H1 (cell line): ENCODE data around the gene MEF2D. TPM values are rescaled to one million over a fixed set of nuclear protein-coding genes. Genes with fewer than 3 reads are reported as not detected.

ENCODE experiments used
- CTCF ChIA-PET: fragments of 300-600 bp; sonication (Branson Sonifier 250); formaldehyde crosslinking; loops from one replicate; lab custom pipeline; 2021; ENCODE audit not compliant: partially characterized antibody; lab: Charles Lee
- POLR2A ChIA-PET: fragments of 300-600 bp; sonication (Branson Sonifier 250); formaldehyde crosslinking; loops from one replicate; lab custom pipeline; 2021; ENCODE audit warnings: inconsistent platforms; ENCODE audit not compliant: partially characterized antibody; lab: Charles Lee
- DNase-seq, 2 experiments: peaks; one replicate each; pipeline versions ENCODE4 v3.0.0 to v3.0.0-alpha.2; 2010 to 2022; ENCODE audit warnings: low spot score in 2 of 2, low read depth in 1 of 2, mixed read lengths in 1 of 2
- FAIRE-seq: peaks from 2 replicates; lab custom pipeline; 2011; peaks lifted over from hg19 to GRCh38; lab: Jason Lieb, UNC
- H2AFZ ChIP-seq: 2 replicates; pipeline ENCODE4 v1.8.1; 2012; ENCODE audit warnings: low read length, inconsistent platforms
- H2AK5ac ChIP-seq: 2 replicates; pipeline ENCODE4 v1.6.1; 2013; ENCODE audit warnings: low read depth, low read length
- H2BK120ac ChIP-seq: replicated peaks from 2 replicates; pipeline ENCODE3; 2013; ENCODE audit warnings: low read depth, low read length, inconsistent platforms
- H2BK12ac ChIP-seq: 2 replicates; pipeline ENCODE4 v1.6.1; 2013; ENCODE audit warnings: low read depth, low read length
- H2BK15ac ChIP-seq: 2 replicates; pipeline ENCODE4 v1.6.1; 2013; ENCODE audit warnings: low read length
- H2BK20ac ChIP-seq: 2 replicates; pipeline ENCODE4 v1.6.1; 2013; ENCODE audit warnings: low read length
- H2BK5ac ChIP-seq: 2 replicates; pipeline ENCODE4 v1.6.1; 2013; ENCODE audit warnings: low read depth, low read length
- H3K14ac ChIP-seq: 2 replicates; pipeline ENCODE4 v1.6.1; 2013; ENCODE audit warnings: inconsistent platforms; ENCODE audit not compliant: insufficient read length
- H3K18ac ChIP-seq: 2 replicates; pipeline ENCODE4 v1.6.1; 2013; ENCODE audit warnings: low read length; ENCODE audit errors: extremely low read depth
- H3K23ac ChIP-seq: 2 replicates; pipeline ENCODE4 v1.6.1; 2013; ENCODE audit warnings: inconsistent platforms; ENCODE audit not compliant: insufficient read length
- H3K23me2 ChIP-seq: 2 replicates; pipeline ENCODE4 v1.6.1; 2013; ENCODE audit warnings: low read depth, low read length
- H3K27ac ChIP-seq: 2 replicates; pipeline ENCODE4 v1.6.1; 2011; ENCODE audit warnings: low read depth, low read length, inconsistent platforms
- H3K27me3 ChIP-seq, 4 experiments: replicated peaks in 1 of 4; 1 replicate in 1 of 4; 2 replicates in 3 of 4; pipeline versions ENCODE4 v1.6.1 to v1.8.1; 2011 to 2013; ENCODE audit warnings: low read length in 3 of 4, mild to moderate bottlenecking in 3 of 4, inconsistent platforms in 2 of 4, mixed read lengths in 2 of 4, moderate library complexity in 1 of 4; ENCODE audit not compliant: control insufficient read depth in 3 of 4, insufficient read depth in 3 of 4; ENCODE audit errors: extremely low read depth in 1 of 4
- H3K36me3 ChIP-seq, 4 experiments: 2 replicates each; pipeline versions ENCODE4 v1.6.1 to v1.8.1; 2011 to 2013; ENCODE audit warnings: mild to moderate bottlenecking in 4 of 4, low read length in 3 of 4, moderate library complexity in 2 of 4, control low read depth in 1 of 4, inconsistent platforms in 1 of 4; ENCODE audit not compliant: insufficient read depth in 4 of 4, control insufficient read depth in 2 of 4
- H3K4ac ChIP-seq: replicated peaks from 2 replicates; pipeline ENCODE3; 2013; ENCODE audit warnings: low read length, low read depth, mixed read lengths, inconsistent platforms; ENCODE audit not compliant: insufficient read length
- H3K4me1 ChIP-seq, 4 experiments: replicated peaks in 1 of 4; 1 replicate in 1 of 4; 2 replicates in 3 of 4; pipeline versions ENCODE4 v1.6.1 to v1.8.1; 2011 to 2013; ENCODE audit warnings: low read length in 3 of 4, inconsistent platforms in 2 of 4, mixed read lengths in 1 of 4; ENCODE audit not compliant: insufficient read depth in 4 of 4, control insufficient read depth in 3 of 4
- H3K4me2 ChIP-seq, 2 experiments: 2 replicates each; pipeline versions ENCODE4 v1.6.1 to v1.8.1; 2011 to 2013; ENCODE audit warnings: low read depth in 2 of 2, low read length in 2 of 2, control low read depth in 1 of 2, inconsistent platforms in 1 of 2, mild to moderate bottlenecking in 1 of 2; ENCODE audit not compliant: insufficient read depth in 1 of 2
- H3K4me3 ChIP-seq, 4 experiments: fragments of 200-600, 300-600 bp in 1 of 4; sonication (generic), shearing (Covaris generic), sonication (Bioruptor Twin) in 1 of 4; 2 replicates each; pipeline versions ENCODE4 v1.5.1 to v1.8.1; 2011 to 2016; ENCODE audit warnings: low read length in 4 of 4, low read depth in 3 of 4, control low read depth in 2 of 4, inconsistent platforms in 2 of 4, mild to moderate bottlenecking in 2 of 4, mixed read lengths in 1 of 4, moderate library complexity in 1 of 4; ENCODE audit not compliant: insufficient read depth in 2 of 4; ENCODE audit errors: extremely low read depth in 1 of 4
- H3K56ac ChIP-seq: replicated peaks from 2 replicates; pipeline ENCODE3; 2013; ENCODE audit warnings: low read depth, mild to moderate bottlenecking, mixed read lengths, low read length, inconsistent platforms; ENCODE audit not compliant: insufficient read length
- H3K79me1 ChIP-seq: 2 replicates; pipeline ENCODE4 v1.6.1; 2013; ENCODE audit warnings: low read depth, low read length, control low read depth
- H3K79me2 ChIP-seq, 2 experiments: 2 replicates each; pipeline versions ENCODE4 v1.6.1 to v1.8.1; 2012 to 2013; ENCODE audit warnings: low read length in 2 of 2, mild to moderate bottlenecking in 2 of 2, inconsistent platforms in 1 of 2; ENCODE audit not compliant: insufficient read depth in 2 of 2, control insufficient read depth in 1 of 2
- H3K9ac ChIP-seq, 4 experiments: replicated peaks in 1 of 4; 1 replicate in 1 of 4; 2 replicates in 3 of 4; pipeline versions ENCODE4 v1.6.1 to v1.8.1; 2011 to 2013; ENCODE audit warnings: low read depth in 3 of 4, low read length in 3 of 4, control low read depth in 2 of 4, mild to moderate bottlenecking in 2 of 4, moderate library complexity in 2 of 4, inconsistent platforms in 1 of 4; ENCODE audit errors: extremely low read depth in 1 of 4
- H3K9me3 ChIP-seq, 2 experiments: 2 replicates each; pipeline versions ENCODE4 v1.6.1 to v1.8.1; 2012 to 2013; ENCODE audit warnings: mild to moderate bottlenecking in 2 of 2, moderate library complexity in 2 of 2, control low read depth in 1 of 2, inconsistent platforms in 1 of 2, low read depth in 1 of 2, low read length in 1 of 2, mixed read lengths in 1 of 2; ENCODE audit not compliant: insufficient read depth in 2 of 2
- H4K20me1 ChIP-seq, 2 experiments: replicated peaks in 1 of 2; 2 replicates each; pipeline versions ENCODE3 to v1.8.1; 2011 to 2013; ENCODE audit warnings: inconsistent platforms in 2 of 2, low read length in 2 of 2, mild to moderate bottlenecking in 1 of 2; ENCODE audit not compliant: insufficient read depth in 2 of 2, control insufficient read depth in 1 of 2
- H4K5ac ChIP-seq: 2 replicates; pipeline ENCODE4 v1.6.1; 2013; ENCODE audit warnings: low read length, low read depth, mixed read lengths, inconsistent platforms; ENCODE audit not compliant: insufficient read length
- H4K8ac ChIP-seq: 2 replicates; pipeline ENCODE4 v1.8.0; 2013; ENCODE audit warnings: mild to moderate bottlenecking, moderate library complexity, low read length, inconsistent platforms; ENCODE audit not compliant: insufficient read depth; ENCODE audit errors: extremely low read depth
- H4K91ac ChIP-seq: replicated peaks from 2 replicates; pipeline ENCODE3; 2013; ENCODE audit warnings: low read length, mixed read lengths, inconsistent platforms; ENCODE audit not compliant: insufficient read length
- BRCA1 ChIP-seq: IDR thresholded peaks from 2 replicates; pipeline ENCODE4 v1.6.1; 2012; ENCODE audit warnings: low read depth, low read length, improper control_type of control experiment
- CTCF ChIP-seq, 3 experiments: IDR thresholded peaks; 1 replicate in 2 of 3; 2 replicates in 1 of 3; pipeline versions ENCODE4 v1.5.1 to v1.6.1; 2011; ENCODE audit warnings: low read length in 3 of 3, mild to moderate bottlenecking in 3 of 3, inconsistent platforms in 2 of 3, low read depth in 1 of 3, moderate library complexity in 1 of 3; ENCODE audit not compliant: insufficient read depth in 1 of 3; ENCODE audit errors: control extremely low read depth in 1 of 3
- WGBS, 2 experiments: shearing (Covaris generic) in 1 of 2; methylation state at CpG; one replicate each; pipeline versions ENCODE4 v1.1.6 to v1.1.7; 2013 to 2015; ENCODE audit warnings: low lambda C conversion rate in 2 of 2, mixed read lengths in 2 of 2, inconsistent platforms in 1 of 2, low coverage in 1 of 2, missing lambda C conversion rate in 1 of 2; ENCODE audit not compliant: insufficient replicate concordance in 2 of 2, insufficient coverage in 1 of 2, insufficient read length in 1 of 2; ENCODE audit errors: extremely low coverage in 1 of 2, missing lambda C conversion rate in 1 of 2; 5-methylcytosine and 5-hydroxymethylcytosine counted together
- polyA plus RNA-seq, 7 experiments: library from polyadenylated mRNA; depleted of rRNA in 3 of 7; stranded (reverse) in 5 of 7; unstranded in 2 of 7; fragments of >200 nt in 5 of 7; fragments of 200-250 nt in 2 of 7; gene quantifications; 1 replicate in 5 of 7; 2 replicates in 1 of 7; 4 replicates in 1 of 7; pipeline versions ENCODE4 v1.2.1 to v1.2.3, GENCODE V29; 2011 to 2013; ENCODE audit warnings: missing spikeins in 2 of 7, mixed read lengths in 2 of 7
- total RNA-seq: library from RNA; stranded (reverse); fragmentation: NEBNext Ultra II Directional; extraction: Animal tissue kit (Norgen Biotek cat#: 25700); gene quantifications from 2 replicates; pipeline ENCODE4 v1.2.1, GENCODE V29; 2021

MEF2D gene
- total and polyA plus RNA-seq, 2 of the 8 experiments (the other 6 are each of a cell fraction or from before 2014, with no cell fraction given), result 17.3 to 20.3 TPM

GRCh38 chr1:156504438-156504813, 3.9 kb upstream of the MEF2D start:
- Histone ChIP-seq H4K20me1 (no peaks in the 10 kb centered on the region), H3K36me3 (no peaks in the 10 kb centered on the region), H3K79me2 (peaks cover 0 to 3% of the 10 kb centered on the region in 2 experiments; a peak in 1 of 4 replicates), H3K56ac (no peak overlapping the region), H4K8ac (peak overlapping the region; percentile 82), H2BK12ac (peak overlapping the region; percentile 97), H2BK120ac (peak overlapping the region; percentile 98), H3K23me2 (peaks cover 17% of the 10 kb centered on the region; the same call in 1 of the 2 replicates), H2BK20ac (peak overlapping the region; percentile 94), H2BK15ac (peak overlapping the region; percentile 85), H3K4ac (peak overlapping the region; percentile 91), H3K79me1 (no peaks in the 10 kb centered on the region), H4K5ac (peak overlapping the region; percentile 82), H3K23ac (peak overlapping the region; percentile 52), H3K18ac (peak overlapping the region; percentile 5), H3K27me3 (no peaks in the 10 kb centered on the region; a peak in 1 of 7 replicates), H2BK5ac (peak overlapping the region; percentile 84; the same call in 1 of the 2 replicates), H3K27ac (peak overlapping the region; percentile 44; the same call in 1 of the 2 replicates), H3K4me1 (peaks cover 16 to 31% (median 26%) of the 10 kb centered on the region in 4 experiments), H3K14ac (no peak overlapping the region), H3K9me3 (no peaks in the 10 kb centered on the region; a peak in 1 of 4 replicates), H2AFZ (no peak overlapping the region), H2AK5ac (peak overlapping the region; percentile 34; the same call in 1 of the 2 replicates), H4K91ac (peak overlapping the region; percentile 99), H3K4me3 (peak overlapping the region in 2 of 4 experiments; percentile 34 to 52; a peak in 3 of 8 replicates), H3K4me2 (peak overlapping the region; percentile 67 to 70), H3K9ac (peak overlapping the region in 2 of 4 experiments; percentile 0 to 47; a peak in 3 of 7 replicates)
- no peak for DNase-seq
- ChIA-PET CTCF (interaction anchor here (0.6 to 17.4 kb wide), 12 partner anchors 9 to 132 kb away, joined by 3 to 236 read pairs (median 4); partner anchors contain the start of gene TTC24), POLR2A (interaction anchor here (0.6 to 9.6 kb wide), 10 partner anchors 11 to 157 kb away, joined by 3 to 166 read pairs (median 5); partner anchors contain the start of genes GPATCH4 and NAXE)
- WGBS, 2 experiments, result 60% methylated on average over 5 of the region's 5 CpGs; no CpG with 5 or more reads in 1 of the 2 experiments
- no peak for FAIRE-seq
- no peak for TF ChIP-seq BRCA1
- peak in 1 of 3 experiments; percentile 2; a peak in 1 of 4 replicates for TF ChIP-seq CTCF (IDR thresholded peaks at IDR 0.05; ENCODE audit: control extremely low read depth in 1 of 3, insufficient read depth in 1 of 3, low read depth in 1 of 3, low read length in 3 of 3)
